ENCODE results near the gene PRDX2. TPM values are rescaled to one million over a fixed set of nuclear protein-coding genes. Genes with fewer than 3 reads are reported as not detected.
A peak's percentile ranks its signal among the peaks of the same experiment; 100 is the strongest.

PRDX2 gene
- polyA plus RNA-seq, 12 donors = 124 to 185 (median 148) TPM; not detected in 1

DNA sequence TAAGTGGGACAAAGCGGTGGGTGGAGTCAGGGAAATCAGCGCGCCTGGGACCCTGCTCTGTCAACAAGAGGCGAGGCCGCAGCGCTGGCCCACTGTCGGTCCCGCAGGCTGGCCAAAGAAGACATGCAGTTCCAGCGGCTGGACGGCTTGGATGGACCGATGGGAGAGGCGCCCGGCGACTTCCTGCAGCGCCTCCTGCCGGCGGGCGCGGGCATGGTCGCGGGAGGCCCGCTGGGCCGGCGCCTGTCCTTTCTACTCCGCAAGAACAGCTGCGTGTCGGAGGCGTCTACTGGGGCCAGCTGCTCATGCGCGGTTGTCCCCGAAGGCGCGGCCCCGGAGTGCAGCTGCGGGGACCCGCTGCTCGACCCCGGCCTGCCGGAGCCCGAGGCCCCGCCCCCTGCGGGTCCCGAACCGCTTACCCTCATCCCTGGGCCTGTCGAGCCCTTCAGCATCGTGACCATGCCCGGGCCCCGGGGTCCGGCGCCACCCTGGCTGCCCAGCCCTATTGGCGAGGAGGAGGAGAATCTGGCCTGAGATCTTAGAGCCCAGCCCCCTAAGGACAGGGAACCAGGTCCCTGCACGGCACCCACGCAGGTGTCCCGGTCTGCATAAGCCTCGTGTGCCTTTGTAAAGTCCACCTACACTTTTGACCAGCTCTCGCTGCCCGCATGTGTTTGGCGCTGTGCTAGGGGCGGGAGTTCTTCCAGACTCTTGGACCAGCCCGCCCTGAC, 43.9 kb downstream of the PRDX2 start:
- DNase-seq = peak; percentile 64

DNA sequence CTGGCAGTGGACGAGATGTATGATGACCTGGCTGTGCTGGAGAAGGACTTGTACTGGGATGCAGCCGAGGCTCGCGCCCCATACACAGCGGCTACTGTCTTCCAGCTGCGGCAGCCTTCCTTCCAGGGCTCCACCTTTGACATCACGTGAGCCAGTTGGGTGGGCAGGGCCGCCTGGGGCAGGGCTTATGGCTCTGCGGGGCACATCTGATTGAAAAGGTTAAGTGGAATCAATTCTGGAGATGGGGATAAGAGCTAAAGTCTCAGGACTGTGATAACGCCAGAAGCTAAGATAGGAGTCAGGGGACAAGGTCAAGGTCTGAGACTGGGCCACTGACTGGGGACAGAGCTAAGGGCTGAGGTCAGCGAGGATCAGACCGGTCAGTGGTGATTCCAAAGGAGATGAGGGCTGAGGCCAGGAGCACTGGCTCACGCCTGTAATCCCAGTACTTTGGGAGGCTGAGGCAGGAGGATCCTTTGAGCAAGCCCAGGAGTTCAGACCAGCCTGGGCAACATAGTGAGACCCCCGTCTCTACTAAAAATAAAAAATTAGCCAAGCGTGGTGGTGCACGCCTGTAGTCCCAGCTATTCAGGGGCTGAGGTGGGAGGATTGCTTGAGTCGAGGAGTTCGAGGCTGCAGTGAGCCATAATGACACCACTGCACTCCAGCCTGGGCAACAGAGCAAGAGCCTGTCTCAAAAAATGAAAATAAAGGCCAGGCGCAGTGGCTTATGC, 45.3 kb downstream of the PRDX2 start:
- no peak for DNase-seq

DNA sequence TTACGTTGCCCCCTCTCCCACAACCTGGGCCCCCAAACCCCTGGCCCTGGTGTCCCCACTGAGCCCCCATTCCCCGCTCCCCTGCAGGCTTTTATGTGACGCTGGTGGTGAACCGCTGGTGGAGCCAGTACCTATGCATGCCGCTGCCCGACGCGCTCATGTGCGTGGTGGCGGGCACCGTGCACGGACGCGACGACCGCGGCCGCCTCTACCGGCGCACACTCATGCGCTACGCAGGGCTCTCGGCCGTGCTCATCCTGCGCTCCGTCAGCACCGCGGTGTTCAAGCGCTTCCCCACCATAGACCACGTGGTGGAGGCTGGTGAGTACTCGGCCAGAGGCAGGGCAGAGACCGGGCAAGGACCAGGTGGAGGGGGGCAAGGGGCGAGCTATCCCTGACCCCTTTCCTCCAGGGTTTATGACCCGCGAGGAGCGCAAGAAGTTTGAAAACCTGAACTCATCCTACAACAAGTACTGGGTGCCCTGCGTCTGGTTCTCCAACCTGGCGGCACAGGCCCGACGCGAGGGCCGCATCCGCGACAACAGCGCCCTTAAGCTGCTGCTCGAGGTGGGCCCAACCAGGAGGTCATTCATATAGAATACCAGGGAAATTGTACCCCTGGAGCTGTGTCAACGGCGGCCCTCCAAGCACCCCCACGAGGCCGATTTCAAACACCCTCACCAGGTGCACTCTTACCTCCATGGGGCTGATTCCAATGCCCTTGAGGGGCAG, 47.0 kb downstream of the PRDX2 start:
- no peak for DNase-seq

DNA sequence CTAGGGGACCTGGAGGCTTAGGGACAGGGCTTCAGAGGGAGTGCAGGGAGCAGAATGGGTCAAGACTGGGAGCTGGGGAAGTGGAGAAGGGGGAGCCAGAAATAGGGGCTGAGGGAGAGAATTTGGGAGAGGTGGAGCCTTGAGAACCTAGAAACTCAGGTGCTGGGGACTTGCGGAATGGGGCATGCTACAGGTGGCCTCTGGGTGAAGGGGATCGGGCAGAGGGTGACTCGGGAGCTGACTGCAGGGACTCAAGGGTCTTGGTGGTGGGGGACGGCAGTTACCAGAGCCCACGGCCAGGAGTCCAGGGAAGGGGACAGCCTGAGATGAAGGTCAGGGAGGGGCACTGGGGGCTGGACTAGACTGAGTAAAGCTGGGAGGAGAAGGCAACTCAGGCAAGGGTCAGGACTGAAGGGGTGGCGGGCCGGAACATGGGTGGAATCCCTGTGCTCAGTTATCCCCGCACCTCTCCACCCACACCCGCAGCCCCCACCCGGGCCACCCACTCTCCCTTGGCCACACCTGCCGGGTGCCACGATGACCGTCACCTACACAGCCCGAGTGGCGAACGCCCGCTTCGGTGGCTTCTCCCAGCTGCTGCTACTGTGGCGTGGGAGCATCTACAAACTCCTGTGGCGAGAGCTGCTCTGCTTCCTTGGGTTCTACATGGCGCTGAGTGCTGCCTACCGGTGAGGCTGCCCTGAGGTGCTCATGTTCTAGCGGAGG, 49.4 kb downstream of the PRDX2 start:
- no peak for DNase-seq

DNA sequence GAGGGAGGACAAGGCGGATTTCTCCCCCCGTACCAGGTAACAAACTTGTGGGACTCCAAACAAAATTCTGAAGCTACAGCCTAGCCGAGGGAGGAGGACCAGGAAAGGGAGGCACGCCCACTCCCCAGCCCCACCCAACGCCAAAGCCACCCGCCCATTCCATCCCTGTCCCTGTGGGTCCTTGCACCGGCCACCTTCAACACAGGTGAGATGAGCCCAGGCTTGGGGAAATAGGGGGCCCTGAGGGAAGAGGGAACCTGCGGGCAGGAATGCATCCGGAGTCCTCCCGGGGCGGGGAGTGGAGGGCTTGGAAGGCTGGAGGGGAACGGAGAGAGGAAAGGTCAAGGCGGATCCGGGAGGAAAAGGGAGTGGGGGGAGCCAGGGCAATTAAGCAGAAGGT, 50.0 kb downstream of the PRDX2 start, which contains the start of gene BEST2:
Gene BEST2, plus strand, starts transcription at position 157 of the 400 bp plus-strand sequence. CDS start 802 bp downstream, outside the sequence.
- DNase-seq = no peak

DNA sequence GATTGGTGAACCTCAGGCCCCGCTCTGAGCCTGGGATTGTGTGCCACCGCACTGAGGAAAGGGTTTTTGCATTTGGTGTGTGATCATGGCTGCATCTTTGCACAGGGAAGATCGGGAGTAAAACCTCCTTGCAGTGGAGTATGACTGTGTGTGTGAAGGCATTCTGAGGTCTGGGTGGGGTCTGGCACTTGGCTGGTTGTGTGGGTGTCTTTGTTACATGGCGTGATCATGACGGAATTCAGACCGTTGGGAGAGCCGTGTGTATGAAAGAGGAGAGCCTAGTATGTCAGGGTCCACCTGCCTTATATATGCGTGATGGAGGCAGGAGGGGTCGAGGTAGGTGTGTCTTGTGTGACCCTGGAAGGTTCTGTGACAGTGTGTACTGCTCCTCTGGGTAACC, 50.7 kb downstream of the PRDX2 start:
- no peak for DNase-seq

DNA sequence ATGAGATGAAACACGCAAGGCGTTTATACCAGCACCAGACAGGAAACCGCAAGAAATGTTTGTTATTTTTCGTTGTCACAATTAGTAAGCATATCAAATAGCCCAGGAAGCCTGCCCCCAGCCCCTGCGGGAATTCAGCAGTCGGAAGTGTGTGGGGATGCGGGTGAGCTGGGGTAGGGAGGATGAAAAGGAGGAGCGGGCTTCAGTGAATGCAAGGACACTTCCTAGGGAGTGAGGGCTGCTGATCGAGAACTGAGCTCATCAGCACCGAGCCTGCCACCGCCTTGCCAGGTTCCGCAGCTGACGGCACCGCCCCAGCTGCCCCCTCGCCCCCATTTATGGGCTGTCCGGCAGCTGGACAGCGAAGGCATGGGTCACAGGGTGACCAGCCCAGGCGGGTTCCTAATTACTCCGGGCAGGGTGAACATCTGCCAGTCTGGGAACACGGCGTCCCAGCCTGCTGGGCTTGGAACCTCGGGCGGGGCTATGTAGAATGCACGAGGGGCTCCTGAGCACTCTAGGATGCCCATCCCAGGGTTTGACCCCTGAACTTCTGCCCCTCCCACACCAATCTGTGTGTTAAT, 51.6 kb downstream of the PRDX2 start:
- no peak for DNase-seq

DNA sequence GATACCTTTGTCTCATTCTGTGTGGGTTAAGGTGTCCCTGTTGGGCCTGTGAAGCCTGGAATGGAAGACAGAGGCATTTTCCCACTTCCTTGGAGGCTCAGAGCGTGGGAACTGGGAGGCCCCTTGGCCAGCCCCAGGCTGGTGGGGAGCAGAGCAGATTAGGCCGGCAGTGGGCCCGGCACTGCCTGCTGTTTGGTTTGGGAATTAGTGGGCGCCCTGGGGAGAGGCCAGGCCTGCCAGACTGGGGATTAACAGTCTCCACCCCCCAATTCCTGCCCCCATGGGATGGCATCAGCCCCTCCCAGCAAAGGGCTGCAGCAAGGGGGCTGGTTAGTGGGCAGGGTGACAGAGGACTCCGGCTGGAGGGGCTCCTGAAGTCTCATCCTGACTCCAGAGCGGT, 53.1 kb downstream of the PRDX2 start:
- no peak for DNase-seq

Other genes starting within 250 kb of the PRDX2 start
- 1 to 10 TPM in 11 of 12 donors, not detected in 1; 2.1 to 4.9 (median 3.2) TPM for gene ZNF490, start 191.0 kb downstream of the PRDX2 start, polyA plus RNA-seq (ENCODE audit: insufficient read length in 12 of 12)
- gene ZNF791, start 190.9 kb downstream of the PRDX2 start, polyA plus RNA-seq (ENCODE audit: insufficient read length in 12 of 12) = 10 to 100 TPM; 11.9 to 92.2 (median 13.7) TPM
- 10 to 100 TPM in 11 of 12 donors, not detected in 1; 21.6 to 53.9 (median 26.4) TPM for gene MAN2B1, start 135.1 kb downstream of the PRDX2 start, polyA plus RNA-seq (ENCODE audit: insufficient read length in 12 of 12)
- 10 to 100 TPM in 5 of 12 donors, 1 to 10 TPM in 6, not detected in 1; 6.7 to 16.7 (median 9.9) TPM for gene WDR83, start 135.0 kb downstream of the PRDX2 start, polyA plus RNA-seq (ENCODE audit: insufficient read length in 12 of 12)
- 10 to 100 TPM in 11 of 12 donors, not detected in 1; 51.6 to 79.8 (median 62.6) TPM for gene DHPS, start 119.9 kb downstream of the PRDX2 start, polyA plus RNA-seq (ENCODE audit: insufficient read length in 12 of 12)
- under 1 TPM in 2 of 12 donors, not detected in 10; 0.46 to 0.98 TPM for gene GNG14, start 113.8 kb downstream of the PRDX2 start, polyA plus RNA-seq (ENCODE audit: insufficient read length in 12 of 12)
- 1 to 10 TPM in 11 of 12 donors, not detected in 1; 2.4 to 6.3 (median 3.5) TPM for gene FBXW9, start 105.2 kb downstream of the PRDX2 start, polyA plus RNA-seq (ENCODE audit: insufficient read length in 12 of 12)
- gene TNPO2, start 77.9 kb downstream of the PRDX2 start, polyA plus RNA-seq (ENCODE audit: insufficient read length in 12 of 12) = 10 to 100 TPM in 11 of 12 donors, not detected in 1; 37.4 to 93.0 (median 51.3) TPM
- 100 to 1,000 TPM in 11 of 12 donors, not detected in 1; 130 to 438 (median 158) TPM for gene TRIR, start 67.1 kb downstream of the PRDX2 start, polyA plus RNA-seq (ENCODE audit: insufficient read length in 12 of 12)
- gene GET3, start 64.3 kb downstream of the PRDX2 start, polyA plus RNA-seq (ENCODE audit: insufficient read length in 12 of 12) = 10 to 100 TPM in 11 of 12 donors, not detected in 1; 36.1 to 51.0 (median 40.6) TPM
- gene BEST2, start 50.0 kb downstream of the PRDX2 start, polyA plus RNA-seq (ENCODE audit: insufficient read length in 12 of 12) = under 1 TPM in 4 of 12 donors, not detected in 8; 0.08 to 0.14 (median 0.11) TPM
- 10 to 100 TPM in 11 of 12 donors, not detected in 1; 12.4 to 78.3 (median 24.2) TPM for gene HOOK2, start 26.2 kb downstream of the PRDX2 start, polyA plus RNA-seq (ENCODE audit: insufficient read length in 12 of 12)
- gene JUNB, start 10.3 kb downstream of the PRDX2 start, polyA plus RNA-seq (ENCODE audit: insufficient read length in 12 of 12) = 100 to 1,000 TPM in 2 of 12 donors, 10 to 100 TPM in 9, not detected in 1; 18.0 to 187 (median 38.3) TPM
- gene THSD8, start 269 bp upstream of the PRDX2 start, polyA plus RNA-seq (ENCODE audit: insufficient read length in 12 of 12) = 1 to 10 TPM in 10 of 12 donors, not detected in 2; 1.4 to 7.1 (median 4.2) TPM
- gene RNASEH2A, start 4.8 kb upstream of the PRDX2 start, polyA plus RNA-seq (ENCODE audit: insufficient read length in 12 of 12) = 10 to 100 TPM in 10 of 12 donors, not detected in 2; 13.3 to 25.6 (median 17.6) TPM
- gene RTBDN, start 32.8 kb upstream of the PRDX2 start, polyA plus RNA-seq (ENCODE audit: insufficient read length in 12 of 12) = under 1 TPM in 1 of 12 donors, not detected in 11; 0.16 TPM
- 10 to 100 TPM in 1 of 12 donors, under 1 TPM in 10, not detected in 1; 0.16 to 12.0 (median 0.62) TPM for gene MAST1, start 36.7 kb upstream of the PRDX2 start, polyA plus RNA-seq (ENCODE audit: insufficient read length in 12 of 12)
- 10 to 100 TPM in 4 of 12 donors, 1 to 10 TPM in 7, not detected in 1; 6.4 to 18.1 (median 8.6) TPM for gene DNASE2, start 79.6 kb upstream of the PRDX2 start, polyA plus RNA-seq (ENCODE audit: insufficient read length in 12 of 12)
- gene KLF1, start 85.4 kb upstream of the PRDX2 start, polyA plus RNA-seq (ENCODE audit: insufficient read length in 12 of 12) = 1 to 10 TPM in 1 of 12 donors, under 1 TPM in 9, not detected in 2; 0.15 to 2.8 (median 0.43) TPM
- 10 to 100 TPM in 11 of 12 donors, not detected in 1; 15.0 to 33.8 (median 25.4) TPM for gene GCDH, start 89.4 kb upstream of the PRDX2 start, polyA plus RNA-seq (ENCODE audit: insufficient read length in 12 of 12)
- gene SYCE2, start 117.5 kb upstream of the PRDX2 start, polyA plus RNA-seq (ENCODE audit: insufficient read length in 12 of 12) = 1 to 10 TPM in 10 of 12 donors, not detected in 2; 2.1 to 4.5 (median 3.2) TPM
- gene FARSA, start 131.9 kb upstream of the PRDX2 start, polyA plus RNA-seq (ENCODE audit: insufficient read length in 12 of 12) = 10 to 100 TPM in 11 of 12 donors, not detected in 1; 25.7 to 45.4 (median 34.4) TPM
- 100 to 1,000 TPM; 312 to 584 (median 398) TPM for gene CALR, start 136.8 kb upstream of the PRDX2 start, polyA plus RNA-seq (ENCODE audit: insufficient read length in 12 of 12)
- gene RAD23A, start 144.1 kb upstream of the PRDX2 start, polyA plus RNA-seq (ENCODE audit: insufficient read length in 12 of 12) = 100 to 1,000 TPM in 9 of 12 donors, 10 to 100 TPM in 3; 80.3 to 659 (median 114) TPM
- 10 to 100 TPM in 11 of 12 donors, not detected in 1; 31.9 to 47.7 (median 36.5) TPM for gene GADD45GIP1, start 155.4 kb upstream of the PRDX2 start, polyA plus RNA-seq (ENCODE audit: insufficient read length in 12 of 12)
- under 1 TPM in 6 of 12 donors, not detected in 6; 0.12 to 0.23 (median 0.16) TPM for gene DAND5, start 167.8 kb upstream of the PRDX2 start, polyA plus RNA-seq (ENCODE audit: insufficient read length in 12 of 12)
- gene NFIX, start 193.7 kb upstream of the PRDX2 start, polyA plus RNA-seq (ENCODE audit: insufficient read length in 12 of 12) = 100 to 1,000 TPM in 8 of 12 donors, 10 to 100 TPM in 4; 73.2 to 280 (median 105) TPM